Neuronal stem cell (in vitro differentiated cells): Measurements from ENCODE around the gene COX4I1.

ENCODE experiments used
- DNase-seq: peaks from one replicate; pipeline ENCODE4 v3.0.0-alpha.2; 2013; ENCODE audit warnings: low spot score
- H2AFZ ChIP-seq: one replicate; pipeline ENCODE4 v1.6.1; 2013; ENCODE audit warnings: mild to moderate bottlenecking, low read length, inconsistent platforms
- H2AK5ac ChIP-seq: 2 replicates; pipeline ENCODE4 v1.6.1; 2013; ENCODE audit warnings: low read depth, mild to moderate bottlenecking, inconsistent platforms, low read length, moderate library complexity, mixed read lengths
- H2BK120ac ChIP-seq: 2 replicates; pipeline ENCODE4 v1.6.1; 2013; ENCODE audit warnings: low read depth, mild to moderate bottlenecking, inconsistent platforms, low read length, moderate library complexity, mixed read lengths
- H2BK12ac ChIP-seq: one replicate; pipeline ENCODE4 v1.6.1; 2013; ENCODE audit warnings: low read length, inconsistent platforms
- H2BK15ac ChIP-seq: 2 replicates; pipeline ENCODE4 v1.6.1; 2013; ENCODE audit warnings: mild to moderate bottlenecking, low read length, inconsistent platforms, mixed read lengths
- H2BK5ac ChIP-seq: one replicate; pipeline ENCODE4 v1.6.1; 2013; ENCODE audit warnings: inconsistent platforms, mild to moderate bottlenecking, low read length, moderate library complexity
- H3K14ac ChIP-seq: one replicate; pipeline ENCODE4 v1.6.1; 2013; ENCODE audit warnings: low read length, inconsistent platforms
- H3K18ac ChIP-seq: 2 replicates; pipeline ENCODE4 v1.6.1; 2013; ENCODE audit warnings: low read length, inconsistent platforms
- H3K23ac ChIP-seq: 2 replicates; pipeline ENCODE4 v1.6.1; 2013; ENCODE audit warnings: low read depth, mild to moderate bottlenecking, mixed read lengths, low read length, inconsistent platforms; ENCODE audit not compliant: poor library complexity
- H3K27ac ChIP-seq: replicated peaks from 3 replicates; pipeline ENCODE4 v1.5.1; 2013; ENCODE audit warnings: low read length, inconsistent platforms
- H3K27me3 ChIP-seq, 3 experiments: 2 replicates each; pipeline ENCODE4 v1.6.1; 2013; ENCODE audit warnings: low read length in 3 of 3, mild to moderate bottlenecking in 2 of 3, inconsistent platforms in 1 of 3, low read depth in 1 of 3, mixed read lengths in 1 of 3, moderate library complexity in 1 of 3; ENCODE audit not compliant: control insufficient read depth in 3 of 3, insufficient read depth in 3 of 3
- H3K36me3 ChIP-seq, 2 donors: replicated peaks in 1 of 2; 2 replicates each; pipeline ENCODE4 v1.6.1; 2013; ENCODE audit warnings: low read length in 2 of 2; ENCODE audit not compliant: control insufficient read depth in 2 of 2, insufficient read depth in 2 of 2
- H3K4ac ChIP-seq: 2 replicates; pipeline ENCODE4 v1.6.1; 2013; ENCODE audit warnings: inconsistent platforms, mild to moderate bottlenecking, low read length, moderate library complexity
- H3K4me1 ChIP-seq, 2 donors: 1 replicate in 1 of 2; 2 replicates in 1 of 2; pipeline ENCODE4 v1.6.1; 2013; ENCODE audit warnings: low read length in 2 of 2, low read depth in 1 of 2; ENCODE audit not compliant: control insufficient read depth in 2 of 2, insufficient read depth in 1 of 2
- H3K4me2 ChIP-seq: one replicate; pipeline ENCODE4 v1.6.1; 2013; ENCODE audit warnings: mild to moderate bottlenecking, low read length, inconsistent platforms; ENCODE audit not compliant: insufficient read depth, poor library complexity, severe bottlenecking
- H3K4me3 ChIP-seq, 2 donors: 2 replicates each; pipeline ENCODE4 v1.5.1; 2013; ENCODE audit warnings: low read length in 2 of 2, mild to moderate bottlenecking in 2 of 2, inconsistent platforms in 1 of 2, moderate library complexity in 1 of 2
- H3K79me1 ChIP-seq: one replicate; pipeline ENCODE4 v1.6.1; 2013; ENCODE audit warnings: low read depth, mild to moderate bottlenecking, inconsistent platforms, low read length, moderate library complexity
- H3K9ac ChIP-seq: one replicate; pipeline ENCODE4 v1.6.1; 2013; ENCODE audit warnings: mild to moderate bottlenecking, low read depth, low read length, inconsistent platforms; ENCODE audit not compliant: poor library complexity
- H3K9me3 ChIP-seq, 2 donors: replicated peaks in 1 of 2; 2 replicates each; pipeline versions ENCODE3 to v1.6.1; 2013; ENCODE audit warnings: low read length in 2 of 2, mild to moderate bottlenecking in 2 of 2, inconsistent platforms in 1 of 2, low read depth in 1 of 2, mixed read lengths in 1 of 2, moderate library complexity in 1 of 2; ENCODE audit not compliant: control insufficient read depth in 2 of 2, insufficient read depth in 1 of 2
- H4K8ac ChIP-seq: one replicate; pipeline ENCODE4 v1.6.1; 2013; ENCODE audit warnings: low read depth, mild to moderate bottlenecking, inconsistent platforms, low read length, moderate library complexity
- H4K91ac ChIP-seq: one replicate; pipeline ENCODE4 v1.6.1; 2013; ENCODE audit warnings: low read length, low read depth, mild to moderate bottlenecking, inconsistent platforms; ENCODE audit not compliant: poor library complexity
- WGBS, 2 donors: extraction: QIAGEN DNeasy Blood & Tissue Kit; methylation state at CpG; one replicate each; pipeline ENCODE4 v1.1.7; 2013; ENCODE audit warnings: missing lambda C conversion rate in 2 of 2, mixed read lengths in 1 of 2; ENCODE audit not compliant: insufficient read length in 2 of 2, insufficient replicate concordance in 1 of 2; ENCODE audit errors: extremely low coverage in 2 of 2; 5-methylcytosine and 5-hydroxymethylcytosine counted together

COX4I1 gene

GRCh38 chr16:85780281-85780680 is 19.2 kb upstream of the COX4I1 start:
- Histone ChIP-seq H3K14ac (no peak overlapping the region), H2AK5ac (no peak overlapping the region), H3K4me1 (no peaks in the 10 kb centered on the region), H3K9ac (no peak overlapping the region), H3K27ac (no peak overlapping the region), H2BK12ac (no peak overlapping the region), H2AFZ (no peak overlapping the region), H3K27me3 (no peaks in the 10 kb centered on the region), H3K9me3 (no peaks in the 10 kb centered on the region), H2BK120ac (no peak overlapping the region), H3K4me3 (peak overlapping the region in 1 of 2 donors; percentile 55), H4K91ac (no peak overlapping the region), H4K8ac (no peak overlapping the region), H3K4ac (no peak overlapping the region), H3K18ac (no peak overlapping the region), H2BK15ac (no peak overlapping the region), H3K36me3 (peaks cover 32 to 76% of the 10 kb centered on the region in 2 donors), H3K79me1 (peaks cover 6% of the 10 kb centered on the region), H3K4me2 (no peak overlapping the region), H3K23ac (peak overlapping the region; percentile 58), H2BK5ac (no peak overlapping the region)
- DNase-seq, result no peak
- no CpG with 5 or more reads among the region's 26 CpGs for WGBS, 2 donors

DNA sequence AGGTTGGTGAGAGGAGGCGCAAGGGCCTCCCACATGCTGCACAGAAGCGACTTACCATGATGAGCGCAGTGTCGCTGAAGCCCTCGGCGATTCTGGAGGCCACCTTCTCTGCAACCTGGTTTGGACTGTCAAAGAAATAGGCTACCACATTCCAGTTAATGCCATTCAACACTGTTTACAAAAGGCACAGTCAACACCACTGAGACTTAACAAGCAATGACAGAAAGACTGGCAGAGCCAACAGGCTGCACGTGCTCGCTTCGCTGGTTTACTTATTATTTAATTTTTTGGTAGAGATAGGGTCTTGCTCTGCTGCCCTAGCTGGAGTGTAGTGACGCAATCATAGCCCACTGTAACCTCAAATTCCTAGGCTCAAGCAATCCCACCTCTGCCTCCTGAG is 18.3 kb upstream of the COX4I1 start:
- H2AFZ ChIP-seq, result no peak overlapping the region
- H3K4me1 ChIP-seq, result no peaks in the 10 kb centered on the region
- H3K9ac ChIP-seq, result no peak overlapping the region
- H3K27me3 ChIP-seq, result no peaks in the 10 kb centered on the region
- H3K79me1 ChIP-seq, result peaks cover 6% of the 10 kb centered on the region
- DNase-seq, result no peak
- no peak overlapping the region for H3K18ac ChIP-seq
- no peak overlapping the region for H4K91ac ChIP-seq
- H3K27ac ChIP-seq, result no peak overlapping the region
- H3K4me3 ChIP-seq, result no peak overlapping the region
- no peak overlapping the region for H2BK15ac ChIP-seq
- H3K14ac ChIP-seq, result no peak overlapping the region
- peaks cover 38 to 84% of the 10 kb centered on the region in 2 donors for H3K36me3 ChIP-seq
- H4K8ac ChIP-seq, result no peak overlapping the region
- no peak overlapping the region for H2AK5ac ChIP-seq
- WGBS, 2 donors, result no CpG with 5 or more reads among the region's 10 CpGs
- no peak overlapping the region for H3K4ac ChIP-seq
- H3K9me3 ChIP-seq, result no peaks in the 10 kb centered on the region
- no peak overlapping the region for H2BK5ac ChIP-seq
- no peak overlapping the region for H3K23ac ChIP-seq
- no peak overlapping the region for H2BK120ac ChIP-seq
- H3K4me2 ChIP-seq, result no peak overlapping the region
- no peak overlapping the region for H2BK12ac ChIP-seq

DNA sequence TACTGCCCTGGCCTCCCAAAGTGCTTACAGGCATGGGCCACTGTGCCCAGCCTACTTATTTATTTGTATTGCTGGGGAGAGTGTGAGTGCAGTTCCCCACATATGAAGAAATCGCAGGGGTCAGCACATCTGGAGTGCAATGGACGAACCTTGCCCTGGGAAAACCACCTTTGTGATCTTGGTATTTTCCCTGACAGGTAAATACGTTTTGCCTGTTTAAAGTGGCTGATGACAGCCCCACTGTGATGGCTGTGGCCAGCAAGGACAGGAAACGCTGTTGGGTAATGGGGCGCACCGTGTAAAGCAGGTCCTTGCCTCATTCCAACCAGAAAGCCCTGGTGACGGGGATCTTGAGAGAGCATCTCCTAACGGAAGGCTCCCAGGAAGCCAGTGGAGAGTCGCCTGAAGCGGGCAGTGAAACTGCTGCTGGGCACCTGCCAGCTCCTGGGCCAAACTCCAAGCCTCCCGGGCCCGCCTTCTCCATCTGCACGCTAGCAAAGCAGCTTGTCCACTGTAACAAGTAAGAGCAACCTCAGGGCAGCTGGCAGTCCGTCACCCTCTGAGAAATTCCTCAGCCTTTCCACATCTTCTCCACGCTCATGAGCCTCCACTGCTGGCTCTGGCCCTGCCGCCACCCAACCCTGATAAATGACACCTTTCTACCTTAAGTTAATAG is 17.7 kb upstream of the COX4I1 start:
- H2BK15ac ChIP-seq, result no peak overlapping the region

GRCh38 chr16:85782451-85782850 is 17.0 kb upstream of the COX4I1 start:
- no peak overlapping the region for H2AK5ac ChIP-seq
- no peak overlapping the region for H2BK12ac ChIP-seq
- H3K14ac ChIP-seq, result no peak overlapping the region
- H3K23ac ChIP-seq, result no peak overlapping the region
- H2BK5ac ChIP-seq, result no peak overlapping the region
- peaks cover 14% of the 10 kb centered on the region for H3K79me1 ChIP-seq
- no peak overlapping the region for H2BK120ac ChIP-seq
- H3K4me3 ChIP-seq, result no peak overlapping the region
- no peaks in the 10 kb centered on the region for H3K4me1 ChIP-seq
- DNase-seq, result no peak
- no peak overlapping the region for H3K4me2 ChIP-seq
- no peak overlapping the region for H3K18ac ChIP-seq
- no peak overlapping the region for H3K4ac ChIP-seq
- no peaks in the 10 kb centered on the region for H3K9me3 ChIP-seq
- H2BK15ac ChIP-seq, result no peak overlapping the region
- H3K9ac ChIP-seq, result no peak overlapping the region
- no peak overlapping the region for H4K91ac ChIP-seq
- H3K27me3 ChIP-seq, result no peaks in the 10 kb centered on the region
- H3K27ac ChIP-seq, result no peak overlapping the region
- no peak overlapping the region for H4K8ac ChIP-seq
- H2AFZ ChIP-seq, result no peak overlapping the region
- WGBS, 2 donors, result no CpG with 5 or more reads among the region's 6 CpGs
- H3K36me3 ChIP-seq, result peaks cover 43 to 85% of the 10 kb centered on the region in 2 donors

More for the DNA sequence above, 17.7 kb upstream of the COX4I1 start:
- Histone ChIP-seq H3K79me1 (peaks cover 9% of the 10 kb centered on the region), H2BK120ac (no peak overlapping the region), H2BK12ac (no peak overlapping the region), H3K4me1 (no peaks in the 10 kb centered on the region), H4K91ac (no peak overlapping the region), H2AFZ (no peak overlapping the region), H3K9ac (no peak overlapping the region), H2BK5ac (no peak overlapping the region), H3K27me3 (no peaks in the 10 kb centered on the region), H3K18ac (no peak overlapping the region), H3K14ac (no peak overlapping the region), H3K23ac (no peak overlapping the region), H3K4me3 (no peak overlapping the region), H3K9me3 (no peaks in the 10 kb centered on the region), H3K27ac (no peak overlapping the region), H4K8ac (no peak overlapping the region), H2AK5ac (no peak overlapping the region), H3K4ac (no peak overlapping the region), H3K4me2 (no peak overlapping the region), H3K36me3 (peaks cover 39 to 85% of the 10 kb centered on the region in 2 donors)
- WGBS, 2 donors, result no CpG with 5 or more reads among the region's 16 CpGs
- DNase-seq, result no peak
